Measurements from ENCODE around the gene TGFBR2. TPM values are rescaled to one million over a fixed set of nuclear protein-coding genes. Genes with fewer than 3 reads are reported as not detected.

The TGFBR2 gene
- total and polyA plus RNA-seq, 2 of the 13 experiments (the other 11 are each of a cell fraction or from before 2014, with no cell fraction given): 82.2 to 187 TPM

GRCh38 chr3:30666572-30667279 lies 60.3 kb downstream of the TGFBR2 start (continued):
- TF ChIP-seq ZFP91 (CRISPR knock-in tag; IDR thresholded peaks at IDR 0.05; ENCODE audit: borderline replicate concordance) (no peak), GATA4 (IDR thresholded peaks at IDR 0.05; ENCODE audit: borderline replicate concordance, low read depth) (no peak), ZNF839 (CRISPR knock-in tag; IDR thresholded peaks at IDR 0.05; ENCODE audit: borderline replicate concordance) (no peak), BORCS8-MEF2B (CRISPR knock-in tag; IDR thresholded peaks at IDR 0.05) (no peak), ISX (CRISPR knock-in tag; conservative IDR thresholded peaks at IDR 0.05) (no peak), POLR2G (IDR thresholded peaks at IDR 0.05; ENCODE audit: low read depth, low read length) (peak; percentile 71), RBM22 (optimal IDR thresholded peaks at IDR 0.05; ENCODE audit: low read length) (peak; percentile 84), AGO2 (optimal IDR thresholded peaks at IDR 0.05; ENCODE audit: low read depth, low read length) (peak; percentile 53), ZSCAN30 (CRISPR knock-in tag; IDR thresholded peaks at IDR 0.05) (no peak), ZMYM2 (CRISPR knock-in tag; IDR thresholded peaks at IDR 0.05) (no peak), ZNF629 (CRISPR knock-in tag; conservative IDR thresholded peaks at IDR 0.05) (peak; percentile 38), EP300 (IDR thresholded peaks at IDR 0.05; ENCODE audit: low read depth in 2 of 2, low read length in 2 of 2) (no peak), EP300 (CRISPR knock-in tag; IDR thresholded peaks at IDR 0.05; ENCODE audit: borderline replicate concordance) (no peak), ZC3H4 (CRISPR knock-in tag; IDR thresholded peaks at IDR 0.05; ENCODE audit: borderline replicate concordance) (peak; percentile 45; the same call in 1 of the 2 replicates), ZNF530 (CRISPR knock-in tag; IDR thresholded peaks at IDR 0.05; ENCODE audit: low read depth) (no peak)
- TF ChIP-seq, protein P1, sequence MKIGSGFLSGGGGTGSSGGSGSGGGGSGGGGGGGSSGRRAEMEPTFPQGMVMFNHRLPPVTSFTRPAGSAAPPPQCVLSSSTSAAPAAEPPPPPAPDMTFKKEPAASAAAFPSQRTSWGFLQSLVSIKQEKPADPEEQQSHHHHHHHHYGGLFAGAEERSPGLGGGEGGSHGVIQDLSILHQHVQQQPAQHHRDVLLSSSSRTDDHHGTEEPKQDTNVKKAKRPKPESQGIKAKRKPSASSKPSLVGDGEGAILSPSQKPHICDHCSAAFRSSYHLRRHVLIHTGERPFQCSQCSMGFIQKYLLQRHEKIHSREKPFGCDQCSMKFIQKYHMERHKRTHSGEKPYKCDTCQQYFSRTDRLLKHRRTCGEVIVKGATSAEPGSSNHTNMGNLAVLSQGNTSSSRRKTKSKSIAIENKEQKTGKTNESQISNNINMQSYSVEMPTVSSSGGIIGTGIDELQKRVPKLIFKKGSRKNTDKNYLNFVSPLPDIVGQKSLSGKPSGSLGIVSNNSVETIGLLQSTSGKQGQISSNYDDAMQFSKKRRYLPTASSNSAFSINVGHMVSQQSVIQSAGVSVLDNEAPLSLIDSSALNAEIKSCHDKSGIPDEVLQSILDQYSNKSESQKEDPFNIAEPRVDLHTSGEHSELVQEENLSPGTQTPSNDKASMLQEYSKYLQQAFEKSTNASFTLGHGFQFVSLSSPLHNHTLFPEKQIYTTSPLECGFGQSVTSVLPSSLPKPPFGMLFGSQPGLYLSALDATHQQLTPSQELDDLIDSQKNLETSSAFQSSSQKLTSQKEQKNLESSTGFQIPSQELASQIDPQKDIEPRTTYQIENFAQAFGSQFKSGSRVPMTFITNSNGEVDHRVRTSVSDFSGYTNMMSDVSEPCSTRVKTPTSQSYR (CRISPR knock-in tag; IDR thresholded peaks at IDR 0.05; ENCODE audit: borderline replicate concordance): peak; percentile 15; the same call in 1 of the 2 replicates

Measured in HepG2 (cell line).